HEK293 (cell line): ENCODE data around the gene SMAD7.
A peak's percentile ranks its signal among the peaks of the same experiment; 100 is the strongest.

ENCODE experiments used
- KLF17 ChIP-seq: fragments of 450-650 bp; formaldehyde crosslinking; IDR thresholded peaks from 2 replicates; pipeline ENCODE4 v1.5.1; 2016; ENCODE audit warnings: missing biosample characterization, missing genetic modification characterization
- PRDM1 ChIP-seq: fragments of 450-650 bp; formaldehyde crosslinking; IDR thresholded peaks from 2 replicates; pipeline ENCODE4; 2016; ENCODE audit warnings: missing biosample characterization, missing genetic modification characterization
- SCRT2 ChIP-seq: fragments of 450-650 bp; formaldehyde crosslinking; IDR thresholded peaks from 2 replicates; pipeline ENCODE4 v1.5.1; 2016; ENCODE audit warnings: missing biosample characterization, missing genetic modification characterization
- ZFP37 ChIP-seq: fragments of 450-650 bp; formaldehyde crosslinking; IDR thresholded peaks from 2 replicates; pipeline ENCODE4 v1.5.1; 2016; ENCODE audit warnings: missing biosample characterization, missing genetic modification characterization
- ZNF10 ChIP-seq: fragments of 450-650 bp; formaldehyde crosslinking; IDR thresholded peaks from 2 replicates; pipeline ENCODE4 v1.5.1; 2017; ENCODE audit warnings: missing biosample characterization, missing genetic modification characterization
- ZNF335 ChIP-seq: fragments of 450-650 bp; formaldehyde crosslinking; conservative IDR thresholded peaks from 2 replicates; pipeline ENCODE4 v1.5.1; 2016; ENCODE audit warnings: missing biosample characterization, missing genetic modification characterization
- ZNF366 ChIP-seq: fragments of 450-650 bp; formaldehyde crosslinking; conservative IDR thresholded peaks from 2 replicates; pipeline ENCODE4 v1.5.1; 2016; ENCODE audit warnings: missing biosample characterization, missing genetic modification characterization
- ZNF514 ChIP-seq: fragments of 450-650 bp; formaldehyde crosslinking; IDR thresholded peaks from 2 replicates; pipeline ENCODE4 v1.5.1; 2016; ENCODE audit warnings: missing biosample characterization, missing genetic modification characterization
- ZNF600 ChIP-seq: fragments of 450-650 bp; formaldehyde crosslinking; IDR thresholded peaks from 2 replicates; pipeline ENCODE4 v1.5.1; 2016; ENCODE audit warnings: missing biosample characterization, missing genetic modification characterization
- ZNF621 ChIP-seq: fragments of 450-650 bp; formaldehyde crosslinking; IDR thresholded peaks from 2 replicates; pipeline ENCODE4 v1.5.1; 2017; ENCODE audit warnings: missing biosample characterization, missing genetic modification characterization
- ZNF639 ChIP-seq: fragments of 450-650 bp; formaldehyde crosslinking; IDR thresholded peaks from 2 replicates; pipeline ENCODE4 v1.5.1; 2016; ENCODE audit warnings: missing biosample characterization, missing genetic modification characterization
- ZNF658 ChIP-seq: fragments of 450-650 bp; formaldehyde crosslinking; IDR thresholded peaks from 2 replicates; pipeline ENCODE4; 2016; ENCODE audit warnings: missing biosample characterization, missing genetic modification characterization
- ZNF701 ChIP-seq: fragments of 450-650 bp; formaldehyde crosslinking; IDR thresholded peaks from 2 replicates; pipeline ENCODE4 v1.5.1; 2016; ENCODE audit warnings: missing biosample characterization, missing genetic modification characterization
- ZNF792 ChIP-seq: fragments of 450-650 bp; formaldehyde crosslinking; IDR thresholded peaks from 2 replicates; pipeline ENCODE4 v1.5.1; 2016; ENCODE audit warnings: missing biosample characterization, missing genetic modification characterization
- TF ChIP-seq, protein P1 (sequence below): fragments of 450-650 bp; formaldehyde crosslinking; IDR thresholded peaks from 2 replicates; pipeline ENCODE4 v1.5.1; 2016; ENCODE audit warnings: missing biosample characterization, missing genetic modification characterization
- TF ChIP-seq, protein P2 (sequence below): fragments of 450-650 bp; formaldehyde crosslinking; IDR thresholded peaks from 2 replicates; pipeline ENCODE4 v1.5.1; 2016; ENCODE audit warnings: missing biosample characterization, missing genetic modification characterization
- TF ChIP-seq, protein P3 (sequence below): fragments of 450-650 bp; formaldehyde crosslinking; IDR thresholded peaks from 2 replicates; pipeline ENCODE4 v1.5.1; 2016; ENCODE audit warnings: missing biosample characterization, missing genetic modification characterization

SMAD7 gene

GRCh38 chr18:48923746-48924629, 26.8 kb downstream of the SMAD7 start (continued):
- 0 out of 2 replicates have a peak, but pooled peaks have one; percentile 24 for TF ChIP-seq ZNF639 (tag by site-specific recombination)
- TF ChIP-seq SCRT2 (tag by site-specific recombination): peak; percentile 82
- TF ChIP-seq ZNF600: peak; percentile 79
- TF ChIP-seq, protein P1, sequence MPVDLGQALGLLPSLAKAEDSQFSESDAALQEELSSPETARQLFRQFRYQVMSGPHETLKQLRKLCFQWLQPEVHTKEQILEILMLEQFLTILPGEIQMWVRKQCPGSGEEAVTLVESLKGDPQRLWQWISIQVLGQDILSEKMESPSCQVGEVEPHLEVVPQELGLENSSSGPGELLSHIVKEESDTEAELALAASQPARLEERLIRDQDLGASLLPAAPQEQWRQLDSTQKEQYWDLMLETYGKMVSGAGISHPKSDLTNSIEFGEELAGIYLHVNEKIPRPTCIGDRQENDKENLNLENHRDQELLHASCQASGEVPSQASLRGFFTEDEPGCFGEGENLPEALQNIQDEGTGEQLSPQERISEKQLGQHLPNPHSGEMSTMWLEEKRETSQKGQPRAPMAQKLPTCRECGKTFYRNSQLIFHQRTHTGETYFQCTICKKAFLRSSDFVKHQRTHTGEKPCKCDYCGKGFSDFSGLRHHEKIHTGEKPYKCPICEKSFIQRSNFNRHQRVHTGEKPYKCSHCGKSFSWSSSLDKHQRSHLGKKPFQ (tag by site-specific recombination): 0 out of 2 replicates have a peak, but pooled peaks have one; percentile 29
- no peak for TF ChIP-seq ZNF621 (tag by site-specific recombination)
- TF ChIP-seq, protein P2, sequence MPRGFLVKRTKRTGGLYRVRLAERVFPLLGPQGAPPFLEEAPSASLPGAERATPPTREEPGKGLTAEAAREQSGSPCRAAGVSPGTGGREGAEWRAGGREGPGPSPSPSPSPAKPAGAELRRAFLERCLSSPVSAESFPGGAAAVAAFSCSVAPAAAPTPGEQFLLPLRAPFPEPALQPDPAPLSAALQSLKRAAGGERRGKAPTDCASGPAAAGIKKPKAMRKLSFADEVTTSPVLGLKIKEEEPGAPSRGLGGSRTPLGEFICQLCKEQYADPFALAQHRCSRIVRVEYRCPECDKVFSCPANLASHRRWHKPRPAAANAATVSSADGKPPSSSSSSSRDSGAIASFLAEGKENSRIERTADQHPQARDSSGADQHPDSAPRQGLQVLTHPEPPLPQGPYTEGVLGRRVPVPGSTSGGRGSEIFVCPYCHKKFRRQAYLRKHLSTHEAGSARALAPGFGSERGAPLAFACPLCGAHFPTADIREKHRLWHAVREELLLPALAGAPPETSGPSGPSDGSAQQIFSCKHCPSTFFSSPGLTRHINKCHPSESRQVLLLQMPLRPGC (tag by site-specific recombination): 0 out of 2 replicates have a peak, but pooled peaks have one; percentile 24
- TF ChIP-seq ZNF701 (tag by site-specific recombination): no peak
- no peak for TF ChIP-seq ZNF792 (tag by site-specific recombination)
- TF ChIP-seq ZNF10 (tag by site-specific recombination): peak; percentile 98
- 0 out of 2 replicates have a peak, but pooled peaks have one; percentile 40 for TF ChIP-seq ZFP37 (tag by site-specific recombination)
- TF ChIP-seq, protein P3, sequence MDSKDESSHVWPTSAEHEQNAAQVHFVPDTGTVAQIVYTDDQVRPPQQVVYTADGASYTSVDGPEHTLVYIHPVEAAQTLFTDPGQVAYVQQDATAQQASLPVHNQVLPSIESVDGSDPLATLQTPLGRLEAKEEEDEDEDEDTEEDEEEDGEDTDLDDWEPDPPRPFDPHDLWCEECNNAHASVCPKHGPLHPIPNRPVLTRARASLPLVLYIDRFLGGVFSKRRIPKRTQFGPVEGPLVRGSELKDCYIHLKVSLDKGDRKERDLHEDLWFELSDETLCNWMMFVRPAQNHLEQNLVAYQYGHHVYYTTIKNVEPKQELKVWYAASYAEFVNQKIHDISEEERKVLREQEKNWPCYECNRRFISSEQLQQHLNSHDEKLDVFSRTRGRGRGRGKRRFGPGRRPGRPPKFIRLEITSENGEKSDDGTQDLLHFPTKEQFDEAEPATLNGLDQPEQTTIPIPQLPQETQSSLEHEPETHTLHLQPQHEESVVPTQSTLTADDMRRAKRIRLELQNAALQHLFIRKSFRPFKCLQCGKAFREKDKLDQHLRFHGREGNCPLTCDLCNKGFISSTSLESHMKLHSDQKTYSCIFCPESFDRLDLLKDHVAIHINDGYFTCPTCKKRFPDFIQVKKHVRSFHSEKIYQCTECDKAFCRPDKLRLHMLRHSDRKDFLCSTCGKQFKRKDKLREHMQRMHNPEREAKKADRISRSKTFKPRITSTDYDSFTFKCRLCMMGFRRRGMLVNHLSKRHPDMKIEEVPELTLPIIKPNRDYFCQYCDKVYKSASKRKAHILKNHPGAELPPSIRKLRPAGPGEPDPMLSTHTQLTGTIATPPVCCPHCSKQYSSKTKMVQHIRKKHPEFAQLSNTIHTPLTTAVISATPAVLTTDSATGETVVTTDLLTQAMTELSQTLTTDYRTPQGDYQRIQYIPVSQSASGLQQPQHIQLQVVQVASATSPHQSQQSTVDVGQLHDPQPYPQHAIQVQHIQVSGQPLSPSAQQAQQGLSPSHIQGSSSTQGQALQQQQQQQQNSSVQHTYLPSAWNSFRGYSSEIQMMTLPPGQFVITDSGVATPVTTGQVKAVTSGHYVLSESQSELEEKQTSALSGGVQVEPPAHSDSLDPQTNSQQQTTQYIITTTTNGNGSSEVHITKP: 0 out of 2 replicates have a peak, but pooled peaks have one; percentile 7
- TF ChIP-seq ZNF514 (tag by site-specific recombination): no peak
- peak; percentile 94 for TF ChIP-seq PRDM1 (tag by site-specific recombination)
- TF ChIP-seq ZNF658 (tag by site-specific recombination): no peak
- TF ChIP-seq KLF17: peak; percentile 85; the same call in 1 of the 2 replicates
- TF ChIP-seq ZNF366 (tag by site-specific recombination): peak; percentile 62
- peak; percentile 4; the same call in 1 of the 2 replicates for TF ChIP-seq ZNF335 (tag by site-specific recombination)
